ENCODE data around the gene TMEM53. TPM values are rescaled to one million over a fixed set of nuclear protein-coding genes. Genes with fewer than 3 reads are reported as not detected.

The TMEM53 gene
- total RNA-seq (2022; extraction: Qiagen RNA extraction) = 6.5 to 11.2 TPM (median 9.1 TPM) in 5 replicates

GRCh38 chr1:44674113-44675000 is at the start of gene TMEM53, which contains the start of gene ARMH1:
TMEM53 (minus strand) TSS chr1:44674481; CDS start chr1:44674391, 90 bp downstream.
ARMH1 (plus strand) TSS chr1:44674714; CDS start chr1:44689698, 14,984 bp downstream.

Other genes with a start within 250 kb of the TMEM53 start
- gene ARMH1, start 233 bp upstream of the TMEM53 start, total RNA-seq (2022; extraction: Qiagen RNA extraction) = 0.55 to 0.93 TPM (median 0.78 TPM) in 5 replicates
- gene RNU5D-1, start 56.7 kb upstream of the TMEM53 start, total RNA-seq (2022; extraction: Qiagen RNA extraction) = not detected in 5 replicates
- gene KIF2C, start 65.4 kb upstream of the TMEM53 start, total RNA-seq (2022; extraction: Qiagen RNA extraction) = 36.6 to 45.4 TPM (median 41.6 TPM) in 5 replicates
- gene RPS8, start 101.1 kb upstream of the TMEM53 start, total RNA-seq (2022; extraction: Qiagen RNA extraction) = 1,548 to 1,728 TPM (median 1,695 TPM) in 5 replicates
- gene BEST4, start 113.7 kb upstream of the TMEM53 start, total RNA-seq (2022; extraction: Qiagen RNA extraction) = 0.20 to 0.62 TPM (median 0.33 TPM) in 5 replicates
- gene PLK3, start 125.9 kb upstream of the TMEM53 start, total RNA-seq (2022; extraction: Qiagen RNA extraction) = 12.5 to 20.4 TPM (median 17.9 TPM) in 5 replicates
- 0.32 to 0.80 TPM (median 0.53 TPM) in 4 of 5 replicates, not detected in the other for gene DYNLT4, start 132.9 kb upstream of the TMEM53 start, total RNA-seq (2022; extraction: Qiagen RNA extraction)
- 2.1 to 3.5 TPM (median 2.9 TPM) in 5 replicates for gene BTBD19, start 134.0 kb upstream of the TMEM53 start, total RNA-seq (2022; extraction: Qiagen RNA extraction)
- gene PTCH2, start 168.8 kb upstream of the TMEM53 start, total RNA-seq (2022; extraction: Qiagen RNA extraction) = 0.14 to 0.35 TPM (median 0.29 TPM) in 5 replicates

Data from A549 treated with CORT108297 at 1 μM for 4 hours (cell line).